SK-N-SH (cell line): ENCODE results near the gene RPL11. TPM values are rescaled to one million over a fixed set of nuclear protein-coding genes. Genes with fewer than 3 reads are reported as not detected.

ENCODE experiments used
- CTCF ChIA-PET: fragments of 300-600, 350-600 bp; formaldehyde crosslinking; extraction: SDS; loops from one replicate; lab custom pipeline; 2021; lab: Yijun Ruan, JAX
- POLR2A ChIA-PET: fragments of 350-600 bp; sonication (Branson Sonifier 250); formaldehyde crosslinking; extraction: SDS; loops from one replicate; lab custom pipeline; 2020; ENCODE audit warnings: antibody characterized with exemption, inconsistent platforms; lab: Yijun Ruan, JAX
- DNase-seq: peaks from one replicate; pipeline ENCODE4 v3.0.0; 2012
- H2AFZ ChIP-seq: fragments of 200-600 bp; sonication (generic); 2 replicates; pipeline ENCODE4 v1.8.1; 2016; ENCODE audit warnings: antibody characterized with exemption, mild to moderate bottlenecking, low read depth
- H3F3A ChIP-seq: fragments of 200-600 bp; sonication (generic); replicated peaks from 2 replicates; pipeline ENCODE3; 2016; ENCODE audit warnings: antibody characterized with exemption, mild to moderate bottlenecking; ENCODE audit not compliant: insufficient read depth
- H3K27ac ChIP-seq, 2 experiments: fragments of 200-500 bp in 1 of 2; fragments of 200-600 bp in 1 of 2; sonication (Bioruptor generic) in 1 of 2; sonication (generic), shearing (Covaris generic) in 1 of 2; 2 replicates each; pipeline versions ENCODE4 v1.5.1 to v1.6.1; 2014 to 2016; ENCODE audit warnings: low read depth in 2 of 2, inconsistent platforms in 1 of 2, low read length in 1 of 2, mild to moderate bottlenecking in 1 of 2, mixed read lengths in 1 of 2
- H3K27me3 ChIP-seq: fragments of 200-600 bp; sonication (generic), shearing (Covaris generic); 2 replicates; pipeline ENCODE4 v1.6.1; 2016; ENCODE audit warnings: mixed run types; ENCODE audit not compliant: insufficient read depth
- H3K36me3 ChIP-seq, 2 experiments: fragments of 200-500 bp in 1 of 2; fragments of 200-600 bp in 1 of 2; sonication (Bioruptor generic) in 1 of 2; sonication (generic) in 1 of 2; replicated peaks in 1 of 2; 2 replicates each; pipeline versions ENCODE3 to v1.5.1; 2014 to 2016; ENCODE audit warnings: low read length in 1 of 2, mild to moderate bottlenecking in 1 of 2; ENCODE audit not compliant: insufficient read depth in 2 of 2, control insufficient read depth in 1 of 2
- H3K4me1 ChIP-seq, 2 experiments: fragments of 200-500 bp in 1 of 2; fragments of 200-600 bp in 1 of 2; sonication (Bioruptor generic) in 1 of 2; sonication (generic), shearing (Covaris generic) in 1 of 2; 2 replicates each; pipeline versions ENCODE4 v1.5.1 to v1.6.1; 2014 to 2016; ENCODE audit warnings: low read depth in 1 of 2, low read length in 1 of 2, mixed run types in 1 of 2; ENCODE audit not compliant: insufficient read depth in 2 of 2, control insufficient read depth in 1 of 2
- H3K4me2 ChIP-seq: fragments of 200-600 bp; sonication (generic), shearing (Covaris generic); 2 replicates; pipeline ENCODE4 v1.6.1; 2017; ENCODE audit warnings: mixed run types
- H3K4me3 ChIP-seq, 2 experiments: fragments of 200-500 bp in 1 of 2; fragments of 200-600 bp in 1 of 2; sonication (Bioruptor generic) in 1 of 2; sonication (generic), shearing (Covaris generic) in 1 of 2; 2 replicates each; pipeline versions ENCODE4 v1.5.1 to v1.8.1; 2014 to 2016; ENCODE audit warnings: low read depth in 2 of 2, inconsistent platforms in 1 of 2, low read length in 1 of 2, mild to moderate bottlenecking in 1 of 2, mixed read lengths in 1 of 2, moderate library complexity in 1 of 2
- H3K79me2 ChIP-seq: fragments of 200-600 bp; sonication (generic); 2 replicates; pipeline ENCODE4 v1.8.1; 2017; ENCODE audit warnings: mild to moderate bottlenecking; ENCODE audit not compliant: insufficient read depth
- H3K9ac ChIP-seq: fragments of 200-600 bp; sonication (generic); 2 replicates; pipeline ENCODE4 v1.6.1; 2017; ENCODE audit warnings: mixed run types
- H3K9me2 ChIP-seq: fragments of 200-600 bp; sonication (generic); 2 replicates; pipeline ENCODE4 v1.6.1; 2017; ENCODE audit warnings: mixed run types
- H3K9me3 ChIP-seq: fragments of 200-600 bp; sonication (generic); 2 replicates; pipeline ENCODE4 v1.6.1; 2017; ENCODE audit warnings: mixed run types, mild to moderate bottlenecking, moderate library complexity
- H4K20me1 ChIP-seq: fragments of 200-600 bp; sonication (generic); 2 replicates; pipeline ENCODE4 v1.6.1; 2017; ENCODE audit warnings: mild to moderate bottlenecking, mixed run types; ENCODE audit not compliant: insufficient read depth
- CHD2 ChIP-seq: fragments of 150-350 bp; IDR thresholded peaks from 2 replicates; pipeline ENCODE4 v1.6.1; 2018; ENCODE audit warnings: low read length; ENCODE audit not compliant: partially characterized antibody
- FOSL2 ChIP-seq: IDR thresholded peaks from 2 replicates; pipeline ENCODE4 v1.4.0; 2012; ENCODE audit warnings: low read depth, mild to moderate bottlenecking, moderate library complexity, borderline replicate concordance
- FOXJ3 ChIP-seq: sonication (generic); formaldehyde crosslinking; IDR thresholded peaks from 2 replicates; pipeline ENCODE4 v1.5.1; 2020; ENCODE audit warnings: mild to moderate bottlenecking, missing genetic modification reagents
- GATA2 ChIP-seq: sonication (generic); formaldehyde crosslinking; IDR thresholded peaks from 2 replicates; pipeline ENCODE4 v1.5.0; 2020; ENCODE audit warnings: mild to moderate bottlenecking, missing genetic modification reagents
- JUND ChIP-seq: IDR thresholded peaks from 2 replicates; pipeline ENCODE4 v1.4.0; 2012
- MAX ChIP-seq: IDR thresholded peaks from 2 replicates; pipeline ENCODE4 v1.4.0; 2012; ENCODE audit warnings: low read depth
- MEF2A ChIP-seq: IDR thresholded peaks from 2 replicates; pipeline ENCODE4 v1.4.0; 2012; ENCODE audit warnings: low read depth, borderline replicate concordance
- MXI1 ChIP-seq: IDR thresholded peaks from 2 replicates; pipeline ENCODE4 v1.6.1; 2012; ENCODE audit warnings: mild to moderate bottlenecking, low read depth, low read length, improper control_type of control experiment
- NFIC ChIP-seq: IDR thresholded peaks from 2 replicates; pipeline ENCODE4 v1.4.0; 2012; ENCODE audit warnings: borderline replicate concordance
- RAD21 ChIP-seq: IDR thresholded peaks from 2 replicates; pipeline ENCODE4 v1.6.1; 2012; ENCODE audit warnings: mild to moderate bottlenecking, low read length
- REST ChIP-seq: IDR thresholded peaks from 2 replicates; pipeline ENCODE4 v1.6.1; 2012; ENCODE audit warnings: mild to moderate bottlenecking, low read depth, low read length, moderate library complexity
- RXRA ChIP-seq: IDR thresholded peaks from 2 replicates; pipeline ENCODE4 v1.4.0; 2012; ENCODE audit warnings: low read depth, mild to moderate bottlenecking, borderline replicate concordance
- SIN3A ChIP-seq: IDR thresholded peaks from 2 replicates; pipeline ENCODE4 v1.6.1; 2012; ENCODE audit warnings: low read depth, mild to moderate bottlenecking, low read length, moderate library complexity, borderline replicate concordance
- SMC3 ChIP-seq: IDR thresholded peaks from 2 replicates; pipeline ENCODE4 v1.6.1; 2012; ENCODE audit warnings: low read depth, low read length, improper control_type of control experiment
- TAF1 ChIP-seq: IDR thresholded peaks from 2 replicates; pipeline ENCODE4 v1.6.1; 2012; ENCODE audit warnings: low read depth, mild to moderate bottlenecking, low read length, moderate library complexity, borderline replicate concordance
- USF1 ChIP-seq: IDR thresholded peaks from 2 replicates; pipeline ENCODE4 v1.4.0; 2012; ENCODE audit warnings: low read depth, borderline replicate concordance
- YY1 ChIP-seq: IDR thresholded peaks from 2 replicates; pipeline ENCODE4 v1.4.0; 2012; ENCODE audit warnings: low read depth, mild to moderate bottlenecking
- ZBTB33 ChIP-seq: IDR thresholded peaks from 2 replicates; pipeline ENCODE4 v1.4.0; 2012; ENCODE audit warnings: low read depth, borderline replicate concordance
- WGBS: methylation state at CpG from one replicate; pipeline ENCODE4 v1.1.6; 2017; ENCODE audit warnings: low lambda C conversion rate; 5-methylcytosine and 5-hydroxymethylcytosine counted together
- polyA plus RNA-seq, 3 experiments: library from polyadenylated mRNA; depleted of rRNA; stranded (reverse); fragments of >200 nt; gene quantifications; 2 replicates each; pipeline ENCODE4 v1.2.3, GENCODE V29; 2012

The RPL11 gene
- polyA plus RNA-seq, 1 of the 3 experiments (the other 2 are of a cell fraction) = 2,255 TPM

GRCh38 chr1:23701310-23701709 is 9.7 kb downstream of the RPL11 start:
- Histone ChIP-seq H3K27me3 (no peaks in the 10 kb centered on the region), H4K20me1 (peaks cover 77% of the 10 kb centered on the region), H3K36me3 (peaks cover 69 to 86% of the 10 kb centered on the region in 2 experiments), H2AFZ (no peak overlapping the region), H3K4me1 (peaks cover 0 to 4% of the 10 kb centered on the region in 2 experiments; a peak in 1 of 4 replicates), H3K4me3 (no peak overlapping the region), H3K27ac (no peak overlapping the region), H3F3A (peaks cover 36% of the 10 kb centered on the region), H3K9me2 (no peaks in the 10 kb centered on the region), H3K9ac (no peak overlapping the region), H3K79me2 (peaks cover 89% of the 10 kb centered on the region), H3K4me2 (no peak overlapping the region), H3K9me3 (no peaks in the 10 kb centered on the region)
- TF ChIP-seq JUND (no peak), SMC3 (no peak), ZBTB33 (no peak), USF1 (no peak), CHD2 (no peak), TAF1 (no peak), FOSL2 (no peak), SIN3A (no peak), YY1 (no peak), NFIC (no peak), RAD21 (no peak)
- 94% methylated on average over 2 of the region's 2 CpGs for WGBS
- ChIA-PET POLR2A (no interaction called here), CTCF (no interaction called here)
- DNase-seq = no peak

GRCh38 chr1:23701996-23702395 is 10.4 kb downstream of the RPL11 start:
- no peak overlapping the region for H3K9ac ChIP-seq
- CTCF ChIA-PET = interaction anchor here (1.3 kb wide), 2 partner anchors 10 to 16 kb away, joined by 4 to 7 read pairs; partner anchors contain the start of gene RPL11
- peaks cover 70% of the 10 kb centered on the region for H4K20me1 ChIP-seq
- H2AFZ ChIP-seq = no peak overlapping the region
- peaks cover 39% of the 10 kb centered on the region for H3F3A ChIP-seq
- H3K27ac ChIP-seq = no peak overlapping the region
- 97% methylated on average over 5 of the region's 5 CpGs for WGBS
- peaks cover 0 to 2% of the 10 kb centered on the region in 2 experiments; a peak in 1 of 4 replicates for H3K4me1 ChIP-seq
- no peaks in the 10 kb centered on the region for H3K9me3 ChIP-seq
- H3K79me2 ChIP-seq = peaks cover 89% of the 10 kb centered on the region
- H3K36me3 ChIP-seq = peaks cover 63 to 80% of the 10 kb centered on the region in 2 experiments
- no peak overlapping the region for H3K4me3 ChIP-seq
- POLR2A ChIA-PET = no interaction called here
- no peaks in the 10 kb centered on the region for H3K27me3 ChIP-seq
- no peaks in the 10 kb centered on the region for H3K9me2 ChIP-seq
- no peak for DNase-seq
- no peak overlapping the region for H3K4me2 ChIP-seq
- TF ChIP-seq GATA2 (no peak), YY1 (no peak), USF1 (no peak), JUND (no peak), RXRA (no peak), MXI1 (no peak), SIN3A (no peak), REST (no peak), MAX (no peak), FOXJ3 (CRISPR knock-in tag) (no peak), MEF2A (no peak)
